GM21717 (cell line): Measurements from ENCODE around the gene TRIM46.

Source experiments
- ATAC-seq: cut with Tn5 transposase; IDR thresholded peaks from one replicate; pipeline ENCODE4 v1.9.1; 2021; ENCODE audit warnings: mild to moderate bottlenecking, moderate library complexity; ENCODE audit not compliant: unreplicated experiment

TRIM46 gene

GRCh38 chr1:155170806-155171205, 2.8 kb upstream of the TRIM46 start:
- no peak for ATAC-seq

DNA sequence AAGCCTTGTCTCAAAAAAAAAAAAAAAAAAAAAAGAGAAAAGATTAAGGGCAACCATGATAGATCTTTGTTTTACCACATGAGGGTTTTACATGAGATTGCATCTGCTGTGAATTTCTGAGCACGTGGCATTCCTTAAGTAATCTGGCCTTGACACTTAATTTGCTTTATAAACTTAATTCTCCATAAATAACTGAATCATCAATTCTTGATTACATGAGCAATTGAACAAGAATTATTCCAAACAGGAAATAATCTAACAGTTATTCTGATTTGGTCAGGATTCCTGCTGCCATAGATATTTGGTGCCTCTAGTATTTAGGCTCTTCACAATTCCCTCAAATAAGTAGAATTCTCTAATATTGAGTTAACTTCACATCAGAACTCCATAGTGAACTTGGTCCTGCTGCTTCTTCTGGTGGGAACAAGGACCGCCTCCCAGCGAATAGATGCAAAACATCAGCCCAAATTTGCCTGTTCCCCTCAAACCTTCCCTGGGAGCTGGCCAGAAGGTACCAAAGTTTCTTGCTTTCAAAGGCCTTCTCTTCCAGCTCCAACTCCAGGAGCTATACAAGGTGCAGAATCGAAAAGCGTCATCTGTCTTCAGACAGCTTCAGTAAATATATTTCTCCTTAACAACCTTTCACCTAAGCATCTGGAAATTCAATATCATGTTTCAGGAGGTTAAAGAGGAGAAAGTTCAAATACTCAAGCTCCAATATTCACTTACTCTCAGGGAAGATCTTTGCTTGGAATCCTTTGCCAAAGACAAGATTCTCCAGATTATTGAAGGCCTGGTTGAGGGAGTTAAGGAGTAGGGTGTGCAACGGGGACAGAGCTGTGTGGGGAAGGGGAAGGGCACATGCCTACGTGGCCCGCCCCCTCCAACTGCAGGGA, 1.6 kb upstream of the TRIM46 start:
- no peak for ATAC-seq

- peak; percentile 52 for ATAC-seq
Measured at GRCh38 chr1:155172732-155173477, 744 bp upstream of the TRIM46 start, which contains the start of gene KRTCAP2. KRTCAP2 (minus strand) TSS chr1:155173304; CDS start chr1:155173224, 80 bp downstream.

GRCh38 chr1:155174324-155175280, 953 bp downstream of the TRIM46 start:
- ATAC-seq, result no peak

GRCh38 chr1:155175281-155175926, 1.8 kb downstream of the TRIM46 start:
- ATAC-seq, result no peak

- no peak for ATAC-seq
Measured at GRCh38 chr1:155175927-155176371, 2.3 kb downstream of the TRIM46 start.

GRCh38 chr1:155176544-155177071, 3.0 kb downstream of the TRIM46 start:
- ATAC-seq, result no peak

DNA sequence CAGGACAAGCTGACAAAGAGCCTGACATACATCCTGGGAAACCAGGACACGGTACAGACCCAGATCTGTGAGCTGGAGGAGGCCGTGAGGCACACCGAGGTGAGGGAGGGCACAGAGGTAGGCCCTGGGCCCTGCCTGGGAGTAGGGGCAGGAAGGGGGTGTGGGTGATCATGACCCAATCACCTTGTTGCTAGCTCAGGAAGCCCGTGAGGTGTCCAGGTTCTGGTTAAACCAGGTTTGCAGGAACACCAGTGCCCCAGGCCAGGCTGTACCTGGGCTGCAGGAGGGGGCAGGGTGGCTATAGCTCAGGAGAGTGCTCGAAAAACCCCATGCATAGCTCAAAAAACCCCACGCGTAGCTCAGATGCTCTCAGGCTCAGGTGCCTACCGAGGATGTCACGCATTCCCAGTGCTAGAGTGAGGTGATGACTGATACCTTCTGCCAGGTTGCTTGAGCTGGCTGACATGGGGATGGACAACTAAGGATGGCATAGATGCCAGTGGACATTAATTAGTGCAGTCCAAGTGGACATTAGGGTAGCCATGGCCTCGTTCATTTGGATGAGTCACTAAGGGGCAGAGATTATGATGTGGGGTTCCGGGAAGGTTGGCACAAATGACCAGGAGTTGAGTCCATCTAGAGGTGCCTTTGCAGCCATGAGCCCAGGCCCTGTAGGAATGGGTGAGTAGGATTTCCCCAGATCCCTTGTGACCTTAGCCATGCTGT, 3.7 kb downstream of the TRIM46 start:
- ATAC-seq, result no peak

DNA sequence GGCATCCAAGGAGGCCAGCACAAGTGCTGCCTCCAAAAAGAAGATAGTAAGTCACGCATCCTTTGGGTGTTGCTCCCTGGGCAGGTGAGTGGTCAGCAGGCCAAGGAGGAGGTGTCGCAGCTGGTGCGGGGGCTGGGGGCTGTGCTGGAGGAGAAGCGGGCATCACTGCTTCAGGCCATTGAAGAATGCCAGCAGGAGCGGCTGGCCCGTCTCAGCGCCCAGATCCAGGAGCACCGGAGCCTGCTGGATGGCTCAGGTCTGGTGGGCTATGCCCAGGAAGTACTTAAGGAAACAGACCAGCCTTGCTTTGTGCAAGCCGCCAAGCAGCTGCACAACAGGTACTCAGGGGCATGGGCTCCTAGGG, 4.3 kb downstream of the TRIM46 start:
- no peak for ATAC-seq

GRCh38 chr1:155178441-155179111, 4.9 kb downstream of the TRIM46 start:
- ATAC-seq, result no peak

DNA sequence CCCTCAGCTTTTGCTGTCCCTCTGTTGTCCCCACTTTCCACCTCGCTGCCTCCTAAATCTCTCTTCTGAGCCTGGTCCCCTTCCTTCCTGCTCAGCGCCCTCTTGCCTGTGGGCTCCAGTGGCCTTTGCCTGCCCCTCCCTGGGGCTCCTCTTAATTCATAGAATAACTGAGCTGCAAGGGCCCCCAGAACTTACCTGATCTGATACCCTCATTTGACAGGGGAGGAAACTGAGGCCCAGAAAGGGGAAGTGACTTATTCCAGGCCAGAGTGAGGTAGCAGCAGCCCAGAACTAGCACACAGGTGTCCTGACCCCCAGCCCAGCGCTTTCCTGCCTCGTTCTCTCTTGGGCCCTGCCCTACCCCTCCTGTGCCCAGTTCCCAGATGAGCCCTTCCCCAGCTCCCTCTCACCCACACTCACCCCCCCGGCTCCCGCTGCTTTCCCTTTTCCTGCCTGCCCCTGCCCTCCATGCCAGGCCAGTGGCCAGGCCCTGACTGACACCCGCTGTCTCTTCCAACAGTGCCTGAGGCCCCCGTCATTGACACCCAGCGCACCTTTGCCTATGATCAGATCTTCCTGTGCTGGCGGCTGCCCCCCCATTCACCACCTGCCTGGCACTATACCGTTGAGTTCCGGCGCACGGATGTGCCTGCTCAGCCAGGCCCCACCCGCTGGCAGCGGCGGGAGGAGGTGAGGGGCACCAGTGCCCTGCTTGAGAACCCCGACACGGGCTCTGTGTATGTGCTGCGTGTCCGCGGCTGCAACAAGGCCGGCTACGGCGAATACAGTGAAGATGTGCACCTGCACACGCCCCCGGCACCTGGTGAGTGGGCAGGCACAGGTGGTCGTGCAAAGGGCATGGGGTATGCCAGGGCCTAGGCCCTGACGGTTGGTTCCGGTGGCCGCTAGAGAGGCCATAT, 5.7 kb downstream of the TRIM46 start:
- no peak for ATAC-seq

DNA sequence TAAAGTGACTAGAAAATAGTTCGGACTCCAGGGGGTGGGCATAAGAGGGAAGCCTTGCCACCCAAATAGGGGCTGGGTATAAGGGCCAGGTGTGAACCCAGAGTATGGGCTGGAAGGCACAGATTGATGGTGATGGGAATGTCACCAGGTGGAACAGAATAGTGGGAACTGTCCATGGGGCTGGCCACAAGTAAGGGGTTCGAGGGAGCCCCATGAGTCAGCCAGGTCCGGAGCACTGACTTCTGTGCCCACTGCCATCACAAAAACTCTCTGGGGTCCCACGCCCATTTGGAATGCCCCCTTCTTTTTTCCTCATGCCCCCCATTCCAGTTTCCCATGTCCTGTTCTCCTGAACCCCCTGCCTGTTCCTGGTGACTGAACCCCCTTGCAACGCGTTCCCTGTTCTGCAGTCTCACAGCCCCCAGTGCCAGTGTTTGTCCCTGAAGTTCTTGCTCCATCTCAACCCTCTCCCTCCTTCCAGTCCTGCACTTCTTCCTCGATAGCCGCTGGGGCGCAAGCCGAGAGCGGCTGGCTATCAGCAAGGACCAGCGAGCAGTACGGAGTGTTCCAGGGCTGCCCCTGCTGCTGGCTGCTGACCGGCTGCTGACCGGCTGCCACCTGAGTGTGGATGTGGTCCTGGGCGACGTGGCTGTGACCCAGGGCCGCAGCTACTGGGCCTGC, 7.9 kb downstream of the TRIM46 start:
- ATAC-seq, result no peak

DNA sequence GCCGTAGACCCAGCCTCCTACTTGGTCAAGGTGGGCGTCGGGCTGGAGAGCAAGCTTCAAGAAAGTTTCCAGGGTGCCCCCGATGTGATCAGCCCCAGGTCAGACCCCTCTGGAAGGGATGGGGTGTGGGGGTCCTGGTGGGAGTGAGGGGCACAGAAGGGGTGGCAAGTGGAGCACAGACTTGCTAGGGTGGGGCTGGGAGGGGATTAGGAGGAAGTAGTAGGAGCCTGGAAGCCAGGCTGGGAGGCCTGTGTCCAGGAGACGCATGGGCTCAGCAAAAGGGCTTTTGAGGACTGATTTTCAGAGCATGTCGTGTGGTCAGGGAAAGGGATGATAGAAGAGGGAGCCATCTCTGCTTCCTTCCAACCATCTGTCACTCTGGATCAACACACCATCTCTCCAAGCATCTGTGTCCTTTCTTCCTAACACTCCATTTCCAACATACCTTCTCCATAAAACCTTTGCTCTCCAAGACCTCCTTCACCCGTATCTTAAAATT, 8.5 kb downstream of the TRIM46 start:
- no peak for ATAC-seq

- ATAC-seq, result no peak
Measured at GRCh38 chr1:155183775-155184221, 10.1 kb downstream of the TRIM46 start.

DNA sequence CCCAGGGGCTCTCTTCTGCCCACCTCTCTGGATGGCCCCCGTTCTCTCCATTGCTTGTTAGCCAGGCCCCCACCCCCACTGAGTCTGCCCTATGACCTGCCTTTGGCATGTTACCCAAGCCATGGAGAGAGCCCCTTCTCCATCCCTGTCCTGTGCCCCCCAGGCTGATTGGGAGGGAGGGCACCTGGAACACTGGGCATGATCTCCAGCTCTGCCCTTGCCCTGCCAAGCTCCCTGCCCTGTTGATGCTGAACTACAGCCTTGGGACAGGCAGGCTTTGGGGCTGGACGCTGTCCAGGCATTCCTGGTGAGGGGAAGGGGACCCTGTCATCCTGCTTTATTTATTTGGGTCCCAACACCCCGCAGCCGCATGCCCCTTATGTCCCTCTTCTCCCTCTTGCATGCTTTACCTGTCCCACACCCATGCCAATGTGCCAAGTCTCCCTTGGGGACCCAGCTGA, 10.7 kb downstream of the TRIM46 start:
- ATAC-seq, result no peak

DNA sequence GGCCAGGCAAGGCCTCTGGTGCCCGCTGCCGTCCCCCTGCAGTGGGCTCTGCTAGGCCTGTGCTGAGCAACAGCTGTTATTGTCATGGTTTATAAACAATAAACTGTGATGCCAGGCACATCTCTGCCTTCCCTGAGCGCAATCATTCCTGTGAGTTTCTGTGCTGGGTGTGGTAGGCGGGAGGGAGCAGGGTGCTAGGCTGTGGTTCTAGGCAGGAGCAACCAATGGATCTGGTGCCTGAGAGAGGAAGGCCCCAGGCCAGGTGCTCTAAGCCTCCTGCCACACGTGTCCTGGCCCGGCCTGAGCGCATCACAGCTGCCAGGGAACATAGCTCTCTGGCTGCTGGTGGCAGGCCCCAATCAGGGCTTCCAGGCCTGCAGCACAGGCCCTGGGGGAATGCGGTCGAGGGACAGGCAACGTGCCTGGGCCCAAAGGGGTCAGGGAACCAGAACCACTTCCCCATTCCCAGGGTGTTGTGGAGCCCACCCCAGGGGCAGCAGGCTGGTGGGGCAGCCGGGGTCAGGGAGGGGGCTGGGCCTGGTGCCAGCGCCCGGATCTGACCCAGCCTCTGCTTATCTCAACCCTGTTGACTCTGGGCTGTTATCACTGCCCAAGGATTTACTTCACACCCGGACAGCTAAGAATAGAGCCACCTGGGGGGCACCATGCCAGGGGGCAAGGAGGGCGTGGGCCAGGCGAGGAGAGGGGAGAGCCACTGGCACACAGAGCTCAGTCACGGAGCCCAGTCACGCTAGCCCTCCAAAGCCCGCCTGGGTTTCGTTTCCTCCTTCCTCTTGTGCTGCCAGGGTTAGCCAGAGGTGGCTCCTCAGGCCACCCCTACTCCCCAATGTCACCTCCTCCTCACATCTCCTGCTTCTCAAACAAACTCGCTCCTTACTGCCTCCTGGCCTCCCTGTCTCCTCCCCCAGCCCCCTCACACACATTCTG, 11.5 kb downstream of the TRIM46 start:
- peak; percentile 68 for ATAC-seq
